GM19455 (cell line): Measurements from ENCODE around the gene LRCH1.
A peak's percentile ranks its signal among the peaks of the same experiment; 100 is the strongest.

Experiments used
- ATAC-seq: cut with Tn5 transposase; IDR thresholded peaks from one replicate; pipeline ENCODE4 v1.9.1; 2021; ENCODE audit not compliant: unreplicated experiment

Gene LRCH1

DNA sequence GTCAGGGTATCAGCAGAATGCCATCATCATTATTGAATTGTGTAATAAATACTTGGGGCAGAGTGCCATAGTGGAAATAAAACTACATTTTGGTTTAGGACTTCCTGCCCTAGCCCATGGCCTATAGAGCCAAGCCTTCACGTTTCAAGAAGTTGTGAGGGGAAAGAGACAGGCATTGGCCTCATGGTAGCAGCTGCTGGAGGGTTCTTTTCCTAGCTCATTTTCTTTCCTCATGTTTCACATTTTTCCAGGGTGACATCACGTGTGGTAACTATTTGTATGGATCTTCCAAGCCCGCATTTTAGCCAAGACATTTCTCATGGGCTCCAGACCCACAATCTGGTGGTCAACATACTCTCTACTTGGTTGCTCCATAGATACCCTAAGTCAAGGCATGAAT, 80.4 kb downstream of the LRCH1 start:
- ATAC-seq: no peak

DNA sequence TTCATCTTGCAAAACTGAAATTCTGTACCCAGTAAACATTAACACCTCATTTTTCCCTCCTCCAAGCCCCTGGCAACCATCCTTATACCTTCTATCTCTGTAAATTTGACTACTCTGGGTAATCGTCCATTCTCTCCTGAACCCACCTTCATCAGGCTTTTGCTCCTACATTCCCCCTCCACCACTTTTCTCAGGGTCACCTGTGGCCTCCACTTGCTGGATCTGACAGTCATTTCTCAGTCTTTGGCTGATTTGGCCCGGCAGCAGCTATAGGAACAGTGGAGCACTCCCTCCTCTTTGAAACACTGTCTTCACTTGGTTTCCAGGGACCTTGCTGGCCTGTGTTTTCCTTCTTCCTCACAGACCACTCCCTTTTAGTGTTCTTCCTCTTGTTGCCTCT, 83.5 kb downstream of the LRCH1 start:
- no peak for ATAC-seq

- ATAC-seq: no peak
These were observed 84.2 kb downstream of the LRCH1 start for GRCh38 chr13:46637213-46637612.

GRCh38 chr13:46638262-46638661, 85.3 kb downstream of the LRCH1 start:
- no peak for ATAC-seq

DNA sequence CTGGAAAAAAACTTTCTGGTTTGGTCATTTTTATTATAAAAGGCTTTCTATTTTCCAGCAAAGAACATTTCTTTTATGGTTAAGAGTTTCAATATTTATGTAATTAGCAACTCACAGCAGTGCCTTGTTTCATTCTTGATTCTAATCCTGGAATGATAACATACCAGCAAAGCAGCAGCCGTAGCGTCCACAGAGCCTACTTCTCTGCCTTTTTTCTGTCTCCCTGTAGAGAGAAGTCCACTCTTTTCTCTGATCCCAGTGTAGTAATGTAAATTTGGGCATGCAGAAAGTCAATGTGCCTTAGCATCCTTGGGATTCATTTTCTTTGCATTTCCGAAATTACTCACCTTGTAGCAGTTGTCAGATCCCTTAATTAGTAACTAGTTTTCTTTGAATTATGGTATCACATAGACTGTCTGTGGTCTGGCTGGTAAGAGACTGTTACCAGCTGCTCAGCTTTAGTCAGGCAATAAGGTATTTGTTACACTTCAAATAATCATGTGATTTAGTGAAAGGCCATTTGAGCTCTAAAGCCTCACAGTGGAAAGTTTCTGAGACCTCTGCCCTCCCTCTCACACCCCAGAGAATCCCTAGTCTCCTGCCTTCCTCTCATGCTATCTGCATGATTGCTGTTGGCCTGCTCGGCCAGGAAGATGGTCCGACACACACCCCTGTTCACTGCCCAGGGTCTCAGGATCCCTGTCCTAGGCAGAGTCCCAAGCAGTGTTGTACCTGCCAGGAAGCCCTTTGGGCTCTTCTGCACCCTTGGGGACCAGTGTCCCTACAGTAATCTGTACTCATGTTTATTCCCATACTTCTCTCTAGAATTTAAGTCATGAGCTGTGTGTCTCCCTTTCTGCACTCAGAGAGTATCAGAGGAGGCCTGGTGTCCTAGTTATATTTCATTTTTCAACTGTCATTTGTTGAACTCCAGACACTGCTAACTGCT, 86.3 kb downstream of the LRCH1 start:
- ATAC-seq: peak; percentile 79

DNA sequence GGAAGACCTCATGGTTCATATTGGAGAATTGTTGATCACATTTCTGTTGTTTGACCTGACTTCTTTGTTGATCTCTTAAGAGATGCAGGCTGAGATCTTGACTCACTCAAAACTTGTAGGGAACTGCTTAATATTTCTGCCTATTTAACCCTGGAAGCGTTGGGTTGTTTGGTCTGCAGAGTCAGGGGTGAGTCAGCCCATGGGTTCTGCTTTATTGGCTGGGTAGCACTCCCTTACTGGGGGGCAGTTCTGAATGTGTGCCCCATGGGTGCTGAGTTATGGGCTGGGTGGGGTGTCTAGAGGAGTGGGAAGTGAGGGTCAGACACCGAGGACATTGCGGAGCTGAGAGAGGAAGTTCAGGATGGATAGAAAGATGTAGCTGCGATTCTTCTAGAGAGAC, 87.9 kb downstream of the LRCH1 start:
- ATAC-seq: no peak

- ATAC-seq: no peak
These were observed 88.5 kb downstream of the LRCH1 start for GRCh38 chr13:46641274-46642081.

- ATAC-seq: no peak
These were observed 89.3 kb downstream of the LRCH1 start for GRCh38 chr13:46642254-46642653.

DNA sequence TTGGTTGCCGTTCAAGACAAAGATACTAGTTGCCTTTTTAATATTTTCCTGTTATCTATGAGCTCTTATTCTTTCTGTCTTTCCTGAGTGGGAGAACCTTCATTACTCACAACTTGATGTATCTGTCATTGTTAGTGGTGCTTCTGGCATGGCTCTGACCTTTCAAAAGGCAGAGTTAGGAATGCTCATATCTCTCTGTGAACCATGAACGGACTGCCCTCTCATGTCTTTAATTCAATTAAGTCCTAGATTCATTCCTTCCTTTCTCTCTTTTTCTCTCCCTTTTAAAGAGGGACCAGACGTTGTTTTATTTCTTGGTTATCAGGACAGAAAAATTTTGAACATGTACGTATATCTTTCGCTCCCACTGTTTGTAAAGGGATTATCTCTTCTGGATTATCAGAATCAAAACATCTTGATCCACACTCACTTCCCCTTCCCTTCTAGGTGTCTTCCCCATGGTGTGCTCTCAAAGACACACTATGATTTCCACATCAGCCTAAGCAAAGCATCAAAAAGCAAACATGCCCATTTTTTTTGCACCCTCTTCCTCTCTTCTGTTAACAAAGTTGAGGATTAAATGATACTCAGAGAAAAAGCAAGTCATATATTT, 90.3 kb downstream of the LRCH1 start:
- no peak for ATAC-seq

GRCh38 chr13:46644816-46645215, 91.8 kb downstream of the LRCH1 start:
- no peak for ATAC-seq

GRCh38 chr13:46647512-46648065, 94.6 kb downstream of the LRCH1 start:
- no peak for ATAC-seq

- ATAC-seq: peak; percentile 87
These were observed 95.2 kb downstream of the LRCH1 start for GRCh38 chr13:46648166-46648607.

- ATAC-seq: no peak
These were observed 96.8 kb downstream of the LRCH1 start for GRCh38 chr13:46649816-46650215.

- ATAC-seq: no peak
These were observed 102.0 kb downstream of the LRCH1 start for GRCh38 chr13:46654951-46655350.

GRCh38 chr13:46655377-46656180, 102.6 kb downstream of the LRCH1 start:
- no peak for ATAC-seq

DNA sequence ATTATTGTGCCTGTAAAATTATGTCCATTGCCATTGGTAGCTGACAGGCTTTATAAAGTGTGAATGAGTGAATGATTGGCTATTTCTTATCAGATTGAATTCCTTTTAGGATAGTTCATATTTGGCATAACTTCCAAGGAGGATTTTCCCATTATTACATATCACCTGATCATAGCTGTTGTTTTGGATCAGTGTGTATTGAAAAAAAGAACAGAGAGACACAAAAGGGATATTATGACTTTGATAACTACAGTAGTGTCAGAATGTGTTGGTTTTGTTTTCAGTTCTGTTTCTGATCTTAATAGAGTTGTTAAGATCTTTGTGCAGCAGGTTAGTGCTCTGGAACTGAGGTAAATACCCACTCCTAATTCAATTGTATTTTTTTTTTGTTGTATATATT, 103.8 kb downstream of the LRCH1 start:
- ATAC-seq: peak; percentile 84

DNA sequence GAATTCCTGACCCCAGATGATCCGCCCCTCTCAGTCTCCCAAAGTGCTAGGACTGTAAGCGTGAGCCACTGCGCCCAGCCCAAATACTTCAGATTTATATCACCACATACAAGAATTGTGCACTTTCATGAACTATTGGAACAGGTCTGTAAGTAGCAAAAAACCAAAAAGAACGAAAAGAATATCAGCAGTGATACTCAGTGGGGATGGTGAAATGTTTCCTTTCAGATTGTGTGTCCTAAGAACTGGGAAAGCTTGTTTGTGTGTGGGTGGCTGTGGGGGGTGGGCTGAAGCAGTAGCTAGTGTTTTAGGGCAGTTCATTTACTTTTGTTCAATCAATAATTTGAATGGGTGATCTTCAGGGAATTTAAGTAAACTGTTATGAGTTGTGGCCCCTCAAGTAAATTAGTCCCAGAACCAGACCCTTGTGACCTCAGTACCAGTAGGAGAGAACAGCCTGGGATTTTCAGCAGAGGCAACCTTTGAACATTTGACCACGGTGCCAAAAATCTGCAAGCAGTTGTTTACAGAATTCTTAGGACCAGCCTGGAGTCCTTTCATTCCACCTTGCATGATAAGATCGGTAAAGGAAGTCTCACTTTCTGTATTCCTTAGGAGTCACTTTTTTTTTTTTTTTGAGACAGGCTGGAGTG, 106.6 kb downstream of the LRCH1 start:
- ATAC-seq: no peak

GRCh38 chr13:46660416-46660815, 107.4 kb downstream of the LRCH1 start:
- ATAC-seq: no peak

DNA sequence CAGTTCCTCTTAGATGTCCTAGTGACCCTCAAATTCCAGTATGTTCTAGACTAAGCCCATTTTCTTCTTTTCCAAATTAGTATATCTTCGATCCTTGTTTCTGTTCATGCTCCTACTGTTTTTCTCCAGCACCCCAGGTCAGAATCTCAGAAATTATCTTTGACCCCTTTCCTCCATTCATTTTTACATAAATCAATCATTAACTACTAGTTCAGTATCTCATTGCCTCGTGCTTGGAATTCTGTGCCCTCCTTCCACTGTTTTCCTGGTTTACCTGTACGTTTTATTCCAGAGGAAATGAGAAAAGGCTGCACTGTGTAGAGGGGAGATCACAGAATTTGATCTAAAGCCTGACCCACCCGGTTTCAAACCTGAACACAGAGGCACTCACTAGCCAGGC, 107.9 kb downstream of the LRCH1 start:
- no peak for ATAC-seq

- ATAC-seq: no peak
These were observed 109.7 kb downstream of the LRCH1 start for GRCh38 chr13:46662690-46663089.
